ENCODE results near the gene PIGB.

GRCh38 chr15:55279100-55279745 is 39.8 kb upstream of the PIGB start:
- no peak for TF ChIP-seq GATA2 (IDR thresholded peaks at IDR 0.05; ENCODE audit: low read depth, low read length)
- TF ChIP-seq GATA3 (IDR thresholded peaks at IDR 0.05; ENCODE audit: low read depth, low read length), result no peak
